RPMI7951 (cell line): ENCODE data around the gene USP17L25. TPM values are rescaled to one million over a fixed set of nuclear protein-coding genes. Genes with fewer than 3 reads are reported as not detected.
"Not testable (repeated sequence)": the region's sequence is repeated elsewhere in the genome, so short reads cannot be mapped to it uniquely, and the experiment has no call there.

ENCODE experiments used
- DNase-seq: peaks from one replicate; pipeline ENCODE4 v3.0.0-alpha.2; 2012; ENCODE audit warnings: low read depth
- total RNA-seq: library from RNA; depleted of rRNA; stranded (reverse); fragments of >200 nt; shearing (Covaris generic); gene quantifications from 2 replicates; pipeline ENCODE4 v1.2.3, GENCODE V29; 2014; rRNA removed

Gene USP17L25
- not detected in 2 replicates for total RNA-seq

GRCh38 chr4:9329611-9330010 lies at the start of gene USP17L25:
Gene USP17L25 (plus strand): TSS chr4:9329911. CDS start chr4:9329911, 0 bp downstream.
- not testable (repeated sequence) for DNase-seq

GRCh38 chr4:9324191-9324590 lies 5.5 kb upstream of the USP17L25 start:
- DNase-seq: not testable (repeated sequence)

- not testable (repeated sequence) for DNase-seq
These were observed 4.8 kb upstream of the USP17L25 start, which contains the start of gene USP17L24 for GRCh38 chr4:9324865-9325264. Gene USP17L24 (plus strand): TSS chr4:9325165. CDS start chr4:9325165, 0 bp downstream.

- not testable (repeated sequence) for DNase-seq
These were observed 4.6 kb downstream of the USP17L25 start, which contains the start of gene USP17L26 for GRCh38 chr4:9334358-9334757. Gene USP17L26 (plus strand): TSS chr4:9334658. CDS start chr4:9334658, 0 bp downstream.

GRCh38 chr4:9339103-9339502 lies 9.4 kb downstream of the USP17L25 start, which contains the start of gene USP17L5:
Gene USP17L5 (plus strand): TSS chr4:9339403. CDS start chr4:9339403, 0 bp downstream.
- DNase-seq: not testable (repeated sequence)

GRCh38 chr4:9343848-9344247 lies 14.1 kb downstream of the USP17L25 start, which contains the start of gene USP17L27:
Gene USP17L27 (plus strand): TSS chr4:9344148. CDS start chr4:9344148, 0 bp downstream.
- DNase-seq: not testable (repeated sequence)

- DNase-seq: not testable (repeated sequence)
These were observed 18.9 kb downstream of the USP17L25 start, which contains the start of gene USP17L28 for GRCh38 chr4:9348593-9348992. Gene USP17L28 (plus strand): TSS chr4:9348893. CDS start chr4:9348893, 0 bp downstream.

- DNase-seq: not testable (repeated sequence)
These were observed 21.2 kb downstream of the USP17L25 start for GRCh38 chr4:9350866-9351265.

- DNase-seq: not testable (repeated sequence)
These were observed 23.6 kb downstream of the USP17L25 start, which contains the start of gene USP17L29 for GRCh38 chr4:9353338-9353737. Gene USP17L29 (plus strand): TSS chr4:9353638. CDS start chr4:9353638, 0 bp downstream.

GRCh38 chr4:9362829-9363228 lies 33.1 kb downstream of the USP17L25 start, which contains the start of gene USP17L30:
Gene USP17L30 (plus strand): TSS chr4:9363129. CDS start chr4:9363129, 0 bp downstream.
- DNase-seq: not testable (repeated sequence)

- DNase-seq: not testable (repeated sequence)
These were observed 50.2 kb downstream of the USP17L25 start for GRCh38 chr4:9379881-9380280.

Other genes with a start within 250 kb of the USP17L25 start
- not detected in 2 replicates for gene FAM90A26, start 159.5 kb upstream of the USP17L25 start, total RNA-seq
- not detected in 2 replicates for gene USP17L10, start 119.3 kb upstream of the USP17L25 start, total RNA-seq
- not detected in 2 replicates for gene USP17L11, start 114.5 kb upstream of the USP17L25 start, total RNA-seq
- gene USP17L12, start 109.8 kb upstream of the USP17L25 start, total RNA-seq: not detected in 2 replicates
- gene USP17L13, start 105.0 kb upstream of the USP17L25 start, total RNA-seq: not detected in 2 replicates
- gene USP17L15, start 95.5 kb upstream of the USP17L25 start, total RNA-seq: not detected in 2 replicates
- not detected in 2 replicates for gene USP17L17, start 86.0 kb upstream of the USP17L25 start, total RNA-seq
- not detected in 2 replicates for gene USP17L18, start 81.3 kb upstream of the USP17L25 start, total RNA-seq
- gene USP17L19, start 76.5 kb upstream of the USP17L25 start, total RNA-seq: not detected in 2 replicates
- gene USP17L20, start 71.8 kb upstream of the USP17L25 start, total RNA-seq: not detected in 2 replicates
- not detected in 2 replicates for gene USP17L21, start 67.0 kb upstream of the USP17L25 start, total RNA-seq
- not detected in 2 replicates for gene USP17L22, start 62.3 kb upstream of the USP17L25 start, total RNA-seq
- not detected in 2 replicates for gene USP17L24, start 4.7 kb upstream of the USP17L25 start, total RNA-seq
- not detected in 2 replicates for gene USP17L26, start 4.7 kb downstream of the USP17L25 start, total RNA-seq
- gene USP17L5, start 9.5 kb downstream of the USP17L25 start, total RNA-seq: not detected in 2 replicates
- gene USP17L27, start 14.2 kb downstream of the USP17L25 start, total RNA-seq: not detected in 2 replicates
- not detected in 2 replicates for gene USP17L28, start 19.0 kb downstream of the USP17L25 start, total RNA-seq
- gene USP17L29, start 23.7 kb downstream of the USP17L25 start, total RNA-seq: not detected in 2 replicates
- not detected in 2 replicates for gene USP17L30, start 33.2 kb downstream of the USP17L25 start, total RNA-seq
- gene DEFB131A, start 114.5 kb downstream of the USP17L25 start, total RNA-seq: not detected in 2 replicates